MM.1S (cell line): Measurements from ENCODE around the gene CHD2.

ENCODE experiments used
- EZH2 ChIP-seq: fragments of 300-600 bp; sonication (generic); optimal IDR thresholded peaks from 2 replicates; pipeline ENCODE3; 2017; ENCODE audit warnings: low read depth, mild to moderate bottlenecking, antibody characterized with exemption, low read length, mixed read lengths
- EZH2phosphoT487 ChIP-seq: fragments of 300-600 bp; sonication (generic); IDR thresholded peaks from 2 replicates; pipeline ENCODE4 v1.6.1; 2018; ENCODE audit warnings: antibody characterized with exemption, low read length
- TF ChIP-seq, protein P1 (sequence below): fragments of 300-600 bp; sonication (generic); IDR thresholded peaks from 2 replicates; pipeline ENCODE4 v1.5.1; 2016; ENCODE audit warnings: antibody characterized with exemption, low read length, mixed read lengths

- TF ChIP-seq, protein P1, sequence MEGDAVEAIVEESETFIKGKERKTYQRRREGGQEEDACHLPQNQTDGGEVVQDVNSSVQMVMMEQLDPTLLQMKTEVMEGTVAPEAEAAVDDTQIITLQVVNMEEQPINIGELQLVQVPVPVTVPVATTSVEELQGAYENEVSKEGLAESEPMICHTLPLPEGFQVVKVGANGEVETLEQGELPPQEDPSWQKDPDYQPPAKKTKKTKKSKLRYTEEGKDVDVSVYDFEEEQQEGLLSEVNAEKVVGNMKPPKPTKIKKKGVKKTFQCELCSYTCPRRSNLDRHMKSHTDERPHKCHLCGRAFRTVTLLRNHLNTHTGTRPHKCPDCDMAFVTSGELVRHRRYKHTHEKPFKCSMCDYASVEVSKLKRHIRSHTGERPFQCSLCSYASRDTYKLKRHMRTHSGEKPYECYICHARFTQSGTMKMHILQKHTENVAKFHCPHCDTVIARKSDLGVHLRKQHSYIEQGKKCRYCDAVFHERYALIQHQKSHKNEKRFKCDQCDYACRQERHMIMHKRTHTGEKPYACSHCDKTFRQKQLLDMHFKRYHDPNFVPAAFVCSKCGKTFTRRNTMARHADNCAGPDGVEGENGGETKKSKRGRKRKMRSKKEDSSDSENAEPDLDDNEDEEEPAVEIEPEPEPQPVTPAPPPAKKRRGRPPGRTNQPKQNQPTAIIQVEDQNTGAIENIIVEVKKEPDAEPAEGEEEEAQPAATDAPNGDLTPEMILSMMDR: no peak
- TF ChIP-seq EZH2: no peak
- TF ChIP-seq EZH2phosphoT487: no peak
These were observed 15.5 kb upstream of the CHD2 start for GRCh38 chr15:92884436-92885223.
